K562 (cell line): ENCODE data around the gene ARF4. TPM values are rescaled to one million over a fixed set of nuclear protein-coding genes. Genes with fewer than 3 reads are reported as not detected.

Experiments used
- AFF4 ChIP-seq: sonication (generic); formaldehyde crosslinking; IDR thresholded peaks from 2 replicates; pipeline ENCODE4 v1.8.0; 2023; ENCODE audit warnings: mild to moderate bottlenecking, missing genetic modification reagents
- BRCA1 ChIP-seq, 2 experiments: fragments of 450-650 bp in 1 of 2; sonication (generic) in 1 of 2; formaldehyde crosslinking in 1 of 2; IDR thresholded peaks; 2 replicates each; pipeline versions ENCODE4 v1.5.0 to v1.6.1; 2017 to 2020; ENCODE audit warnings: mild to moderate bottlenecking in 1 of 2, missing genetic modification reagents in 1 of 2
- E2F4 ChIP-seq: sonication (generic); formaldehyde crosslinking; IDR thresholded peaks from 2 replicates; pipeline ENCODE4 v1.8.0; 2022; ENCODE audit warnings: mild to moderate bottlenecking, low read depth, missing genetic modification reagents
- HNRNPH1 ChIP-seq: fragments of 200-400 bp; formaldehyde crosslinking; optimal IDR thresholded peaks from 2 replicates; pipeline ENCODE3; 2017; ENCODE audit warnings: low read depth, mild to moderate bottlenecking, low read length, moderate library complexity
- MAFK ChIP-seq: IDR thresholded peaks from 2 replicates; pipeline ENCODE4 v1.6.1; 2011; ENCODE audit warnings: low read length, improper control_type of control experiment
- MLX ChIP-seq, 2 experiments: fragments of 450-650 bp in 1 of 2; sonication (generic) in 1 of 2; formaldehyde crosslinking; conservative IDR thresholded peaks; 2 replicates each; pipeline versions ENCODE4 v1.4.0 to v1.8.1; 2020 to 2022; ENCODE audit warnings: mild to moderate bottlenecking in 1 of 2, missing genetic modification reagents in 1 of 2
- ZNF3 ChIP-seq: fragments of 250-450 bp; sonication (Bioruptor Pico); IDR thresholded peaks from 2 replicates; pipeline ENCODE4 v1.5.0; 2021; ENCODE audit warnings: mild to moderate bottlenecking, moderate library complexity
- ZNF668 ChIP-seq: fragments of 250-450 bp; sonication (Bioruptor Pico); IDR thresholded peaks from 2 replicates; pipeline ENCODE4 v1.8.0; 2022; ENCODE audit warnings: mild to moderate bottlenecking, inconsistent platforms
- polyA plus RNA-seq, 8 experiments: library from polyadenylated mRNA; depleted of rRNA in 4 of 8; stranded (reverse) in 5 of 8; unstranded in 3 of 8; fragments of >200 nt; fragmentation: Nextera tagmentation in 2 of 8; fragmentation: Illumina TruSeq in 1 of 8; extraction: Ambion mirVana in 2 of 8; extraction: Trizol in 1 of 8; gene quantifications; 2 replicates each; pipeline versions ENCODE4 v1.2.1 to v1.2.3, GENCODE V29; 2011 to 2014; ENCODE audit warnings: inconsistent platforms in 1 of 8, missing spikeins in 1 of 8
- total RNA-seq, 7 experiments: library from RNA; depleted of rRNA in 6 of 7; stranded (reverse); fragments of >200 nt in 6 of 7; fragmentation: Illumina TruSeq in 2 of 7; extraction: Trizol in 2 of 7; gene quantifications; 2 replicates each; pipeline versions ENCODE4 v1.2.1 to v1.2.3, GENCODE V29; 2011 to 2021; ENCODE audit warnings: low replicate concordance in 1 of 7
- TF ChIP-seq, protein P1 (sequence below), 2 experiments: fragments of 450-650 bp; IDR thresholded peaks; 2 replicates each; pipeline ENCODE4 v1.6.1; 2016

The ARF4 gene
- total and polyA plus RNA-seq, 9 of the 15 experiments (the other 6 are each of a cell fraction or from before 2014, with no cell fraction given) = 41.1 to 273 (median 83.8) TPM

DNA sequence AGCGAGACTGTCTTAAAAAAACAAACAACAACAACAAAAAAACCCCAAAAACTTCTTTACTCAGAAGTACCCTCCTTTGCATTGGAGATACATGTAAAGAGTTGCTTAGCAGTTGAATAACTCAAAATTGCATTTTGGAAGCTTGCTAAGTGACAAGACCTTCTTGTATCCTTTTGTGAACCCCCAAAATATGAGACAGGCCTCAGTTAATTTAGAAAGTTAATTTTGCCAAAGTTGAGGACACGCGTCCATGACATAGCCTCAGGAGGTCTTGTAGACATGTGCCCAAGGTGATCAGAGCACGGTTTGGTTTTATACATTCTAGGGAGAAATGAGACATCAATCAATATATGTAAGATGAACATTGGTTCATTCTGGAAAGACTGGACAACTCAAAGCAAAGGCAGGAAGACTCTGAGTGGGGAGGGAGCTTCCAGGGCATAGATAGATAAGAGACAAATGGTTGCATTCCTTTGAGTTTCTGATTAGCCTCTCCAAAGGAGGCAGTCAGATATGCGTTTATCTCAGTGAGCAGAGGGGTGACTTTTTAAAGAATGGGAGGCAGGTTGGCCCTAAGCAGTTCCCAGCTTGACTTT, 1.7 kb upstream of the ARF4 start (continued):
- TF ChIP-seq AFF4 (no peak), BRCA1 (IDR thresholded peaks at IDR 0.05) (no peak), BRCA1 (CRISPR knock-in tag; IDR thresholded peaks at IDR 0.05) (no peak), ZNF668 (CRISPR knock-in tag) (no peak), E2F4 (CRISPR knock-in tag) (no peak), ZNF3 (CRISPR knock-in tag) (no peak), MAFK (no peak), HNRNPH1 (no peak), MLX (CRISPR knock-in tag; conservative IDR thresholded peaks at IDR 0.05) (no peak)
- TF ChIP-seq, protein P1, sequence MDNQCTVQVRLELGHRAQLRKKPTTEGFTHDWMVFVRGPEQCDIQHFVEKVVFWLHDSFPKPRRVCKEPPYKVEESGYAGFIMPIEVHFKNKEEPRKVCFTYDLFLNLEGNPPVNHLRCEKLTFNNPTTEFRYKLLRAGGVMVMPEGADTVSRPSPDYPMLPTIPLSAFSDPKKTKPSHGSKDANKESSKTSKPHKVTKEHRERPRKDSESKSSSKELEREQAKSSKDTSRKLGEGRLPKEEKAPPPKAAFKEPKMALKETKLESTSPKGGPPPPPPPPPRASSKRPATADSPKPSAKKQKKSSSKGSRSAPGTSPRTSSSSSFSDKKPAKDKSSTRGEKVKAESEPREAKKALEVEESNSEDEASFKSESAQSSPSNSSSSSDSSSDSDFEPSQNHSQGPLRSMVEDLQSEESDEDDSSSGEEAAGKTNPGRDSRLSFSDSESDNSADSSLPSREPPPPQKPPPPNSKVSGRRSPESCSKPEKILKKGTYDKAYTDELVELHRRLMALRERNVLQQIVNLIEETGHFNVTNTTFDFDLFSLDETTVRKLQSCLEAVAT (IDR thresholded peaks at IDR 0.05) = no peak
- TF ChIP-seq, all 486 proteins: peak for 80
